Effector CD4-positive, alpha-beta T cell (primary cell): Measurements from ENCODE around the gene C19orf67.

Experiments
- DNase-seq: peaks from one replicate; pipeline ENCODE4 v3.0.0-alpha.2; 2020

Gene C19orf67

DNA sequence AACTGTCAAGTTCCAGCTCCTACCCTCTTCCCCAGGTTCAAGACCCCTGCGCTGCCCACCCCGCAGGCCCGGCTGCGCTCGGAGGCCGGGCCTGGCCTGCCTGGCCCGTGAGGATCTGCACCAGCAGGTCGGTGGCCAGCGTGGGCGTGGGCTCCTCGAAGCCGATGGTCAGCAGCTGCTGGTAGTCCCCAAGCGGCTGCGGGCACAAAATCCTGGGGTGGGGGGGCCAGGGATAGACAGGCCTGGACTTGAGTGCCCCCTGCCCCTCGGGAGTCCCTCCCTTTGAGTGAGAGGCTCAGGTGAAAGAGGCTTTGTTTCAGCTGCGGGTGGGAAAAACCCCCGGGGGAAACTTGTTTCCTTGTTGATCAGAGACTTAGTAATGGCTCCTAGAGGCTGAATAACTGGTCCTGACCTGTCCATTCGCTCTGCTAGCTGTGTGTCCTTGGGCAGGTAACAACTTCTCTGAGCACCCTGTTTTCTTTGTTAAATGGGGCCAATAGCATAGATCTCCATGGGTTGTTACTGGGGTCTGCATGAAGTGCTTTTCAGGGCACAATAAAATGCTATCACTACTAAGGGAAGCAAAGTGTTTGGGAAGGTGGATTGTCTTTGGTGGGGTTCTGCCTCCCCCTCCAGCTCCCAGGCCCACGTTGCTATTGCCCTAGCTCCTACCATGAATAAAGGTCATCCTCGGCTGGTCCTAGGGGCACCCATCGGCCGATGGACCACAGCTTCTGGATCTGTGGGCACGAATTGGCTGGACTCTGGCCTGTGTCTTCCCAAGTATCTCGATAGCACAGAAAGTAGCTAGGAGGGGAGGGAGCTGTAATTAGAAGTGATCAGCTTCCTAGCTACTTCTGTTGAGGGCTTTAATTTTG lies 3.5 kb downstream of the C19orf67 start:
- no peak for DNase-seq

DNA sequence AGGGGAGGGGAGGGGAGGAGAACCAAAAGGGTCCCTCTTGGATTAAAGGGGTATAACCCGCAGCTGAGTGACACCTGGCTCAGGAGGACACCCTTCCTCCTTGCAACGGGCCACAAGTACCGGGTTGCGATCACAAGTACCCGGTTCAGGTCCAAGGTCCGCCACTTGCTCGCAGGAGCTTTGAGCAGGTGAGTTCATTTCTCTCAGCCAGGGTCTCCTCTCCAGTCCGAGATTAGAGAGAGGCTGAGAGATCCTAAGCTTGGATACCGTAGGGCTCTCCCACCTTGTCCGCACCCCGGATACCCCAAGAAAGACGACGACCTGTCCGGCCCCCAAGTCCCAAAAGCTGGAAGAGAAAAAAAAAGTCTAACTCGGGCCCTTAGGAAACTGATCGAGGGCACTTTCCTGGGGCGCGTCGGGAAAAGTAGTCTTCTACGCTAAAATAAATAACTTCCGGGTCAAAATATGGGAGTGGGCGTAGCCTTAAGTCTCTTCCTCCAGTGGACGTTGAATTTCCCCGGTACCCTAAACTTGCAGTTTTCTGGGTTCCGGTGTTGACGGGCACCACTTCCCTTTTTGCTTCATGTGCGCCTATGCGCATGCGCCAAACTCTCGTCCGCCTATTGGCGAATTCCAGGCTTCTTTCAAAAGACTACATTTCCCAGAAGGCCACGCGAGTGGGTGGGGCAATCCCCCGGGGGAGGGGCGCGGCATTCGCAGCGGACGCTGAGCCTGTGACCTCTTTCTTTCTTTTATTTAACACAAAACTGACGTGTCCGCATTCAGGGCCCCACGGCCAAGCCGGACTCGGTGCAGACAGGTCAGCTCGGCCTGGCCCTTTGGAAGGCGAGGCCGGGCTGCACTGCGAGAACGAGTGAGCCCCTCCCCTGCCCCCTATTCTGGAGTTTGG lies 4.4 kb downstream of the C19orf67 start:
- peak; percentile 100 for DNase-seq

DNA sequence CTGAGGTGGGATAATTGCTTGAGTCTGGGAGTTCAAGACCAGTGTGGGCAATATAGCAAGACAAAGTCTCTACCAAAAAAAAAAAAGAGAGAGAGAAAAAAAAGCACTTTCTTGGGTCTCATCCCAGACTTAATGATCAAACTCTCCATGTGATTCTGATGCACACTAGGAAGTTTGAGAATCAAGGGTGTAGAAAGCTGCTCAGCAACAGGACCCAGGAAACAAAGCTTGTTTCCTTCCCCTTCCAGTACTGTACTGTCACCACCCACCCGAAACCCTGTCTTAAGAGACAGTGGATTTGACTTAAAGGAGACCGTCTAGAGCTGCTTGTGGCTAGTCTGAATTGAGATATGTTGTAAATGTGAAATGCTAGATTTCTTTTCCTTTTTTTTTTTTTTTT lies 7.2 kb downstream of the C19orf67 start:
- no peak for DNase-seq

DNA sequence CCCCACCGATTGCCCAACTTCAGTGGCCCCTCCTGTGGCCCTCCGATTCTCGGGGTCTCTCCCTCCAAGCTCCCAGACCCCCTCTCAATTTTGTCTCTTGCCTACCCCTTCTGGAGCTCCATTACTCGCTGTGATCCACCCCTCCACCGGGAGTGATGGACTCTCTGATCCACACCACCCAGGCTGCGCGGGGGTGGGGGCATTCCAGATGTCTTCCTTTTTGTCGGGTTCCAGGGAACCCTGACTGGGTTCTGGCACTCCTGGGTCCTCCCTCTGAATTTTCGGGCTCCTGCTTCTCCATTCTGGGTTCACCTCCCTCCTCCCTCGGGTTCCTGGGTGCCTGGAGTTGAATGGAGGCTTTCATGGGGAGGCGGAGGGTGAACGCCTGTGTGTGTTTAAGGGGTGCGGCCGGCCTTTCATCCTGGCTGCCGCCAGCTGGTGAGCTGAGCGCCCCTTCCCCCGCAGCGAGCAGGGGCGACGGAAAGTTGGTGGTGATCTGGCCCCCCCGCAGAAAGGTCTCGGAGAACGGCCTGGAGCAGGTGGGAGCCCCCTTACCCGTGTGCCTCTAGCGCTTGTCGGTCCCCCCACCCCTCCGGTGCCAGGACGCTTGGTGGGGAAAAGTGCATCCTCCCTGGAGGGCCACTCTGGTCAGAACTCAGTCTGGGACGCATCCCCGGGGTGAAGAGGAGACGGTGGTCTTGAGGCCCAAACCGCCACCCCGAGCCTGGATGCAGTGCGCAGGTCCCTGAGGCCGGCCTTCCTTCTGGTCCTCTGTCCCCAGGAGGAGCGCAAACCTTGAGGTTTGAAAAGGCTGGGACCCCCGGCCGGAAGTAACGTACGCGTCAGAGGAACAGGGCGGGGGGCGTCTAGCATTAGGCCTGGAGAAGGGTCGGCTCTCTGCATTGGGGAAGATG lies 11.4 kb downstream of the C19orf67 start:
- no peak for DNase-seq

DNA sequence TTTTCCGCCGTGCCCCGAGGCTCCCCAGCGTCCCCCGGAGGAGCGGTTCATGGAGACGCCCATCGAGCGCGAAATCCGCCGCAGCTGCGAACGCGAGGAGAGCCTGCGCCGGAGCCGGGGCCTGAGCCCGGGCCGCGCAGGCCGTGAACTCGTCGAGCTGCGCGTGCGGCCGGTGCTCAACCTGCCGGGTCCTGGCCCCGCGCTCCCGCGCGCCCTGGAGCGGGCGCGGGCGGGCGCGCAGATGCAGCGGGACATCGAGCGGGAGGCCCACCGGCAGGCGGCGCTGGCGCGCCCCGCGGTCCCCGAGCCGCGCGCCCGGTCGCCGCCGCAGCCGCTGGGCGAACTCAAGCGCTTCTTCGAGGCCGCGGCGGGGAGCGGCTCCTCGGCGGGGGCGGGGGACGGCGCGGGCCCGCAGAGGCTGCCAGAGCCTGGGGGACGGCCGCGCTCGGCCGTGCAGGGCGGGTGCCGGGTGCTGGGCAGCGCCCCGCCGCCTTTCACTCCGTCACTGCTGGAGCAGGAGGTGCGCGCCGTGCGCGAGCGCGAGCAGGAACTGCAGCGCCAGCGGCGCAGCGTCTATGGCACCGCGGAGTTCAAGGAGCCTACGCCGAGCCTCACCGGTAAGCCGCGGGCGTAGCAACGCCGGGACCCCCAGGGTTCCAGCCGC lies 12.2 kb downstream of the C19orf67 start:
- peak; percentile 64 for DNase-seq

DNA sequence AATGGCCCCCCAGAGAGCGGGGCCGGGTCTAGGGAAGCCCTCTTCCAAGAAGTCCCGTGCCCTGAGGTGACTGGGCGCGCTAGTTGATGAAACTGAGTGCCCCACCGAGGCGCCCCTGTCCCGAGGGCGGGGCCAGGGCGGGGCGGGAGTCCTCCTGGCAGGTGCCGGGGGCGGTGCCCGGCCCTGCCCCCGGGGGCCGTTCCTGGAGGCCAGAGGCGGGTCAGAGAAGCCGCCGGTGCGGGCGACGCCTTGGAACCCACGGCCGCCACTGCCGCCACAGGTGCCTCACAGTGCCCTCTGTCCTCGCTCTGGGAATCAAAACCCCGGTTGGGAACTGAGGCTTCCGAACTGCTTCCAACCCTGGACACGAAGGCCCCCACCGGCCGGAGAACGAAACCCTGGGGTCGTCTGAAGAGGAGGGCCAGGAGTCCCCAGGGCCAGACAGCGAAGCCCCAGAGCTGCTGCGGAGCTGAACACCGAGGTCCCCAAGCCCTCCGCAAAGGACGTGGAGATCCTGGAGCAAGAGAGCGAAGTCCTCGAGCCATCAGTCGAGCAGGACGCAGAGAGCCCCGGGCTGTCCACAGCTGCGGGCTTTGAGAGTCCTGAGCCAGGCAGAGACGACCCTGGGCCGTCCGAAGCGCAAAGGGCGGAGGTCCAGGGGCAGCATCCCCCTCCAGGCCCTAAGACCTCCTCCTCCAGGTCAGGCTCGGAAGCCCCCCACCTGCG lies 12.9 kb downstream of the C19orf67 start, which contains the start of gene MISP3:
Gene MISP3 (plus strand): TSS at position 252 of the 726 bp plus-strand sequence. CDS start 524 bp downstream, outside the sequence.
- no peak for DNase-seq

GRCh38 chr19:14070268-14071050 lies 15.1 kb downstream of the C19orf67 start:
- DNase-seq, result no peak

DNA sequence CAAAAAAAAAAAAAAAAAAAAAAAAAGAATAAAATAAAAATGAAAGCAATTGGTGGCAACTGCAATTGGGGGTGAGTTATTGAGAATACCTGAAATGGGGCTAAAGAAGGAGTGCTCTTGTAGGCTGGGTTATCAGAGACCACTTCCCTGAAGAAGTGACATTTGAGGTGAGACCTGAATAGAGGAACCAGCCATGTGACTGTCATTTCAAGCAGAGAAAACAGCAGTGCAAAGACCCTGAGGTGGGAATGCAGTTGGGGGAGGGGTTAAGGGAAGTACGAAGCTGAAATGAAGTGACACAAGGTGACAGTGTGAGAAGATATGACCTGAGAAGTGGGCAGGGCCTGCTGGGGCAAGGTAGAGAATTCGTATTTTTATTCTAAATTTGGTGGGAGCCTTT lies 19.4 kb downstream of the C19orf67 start:
- no peak for DNase-seq

GRCh38 chr19:14063105-14063504 lies 22.5 kb downstream of the C19orf67 start:
- DNase-seq, result no peak

- no peak for DNase-seq
Measured at GRCh38 chr19:14062558-14062855, 23.1 kb downstream of the C19orf67 start.

- DNase-seq, result no peak
Measured at GRCh38 chr19:14061751-14062557, 23.6 kb downstream of the C19orf67 start, which contains the start of gene PALM3. PALM3 (minus strand) TSS chr19:14062076; CDS start chr19:14061980, 96 bp downstream.

GRCh38 chr19:14061081-14061749 lies 24.4 kb downstream of the C19orf67 start:
- DNase-seq, result no peak

DNA sequence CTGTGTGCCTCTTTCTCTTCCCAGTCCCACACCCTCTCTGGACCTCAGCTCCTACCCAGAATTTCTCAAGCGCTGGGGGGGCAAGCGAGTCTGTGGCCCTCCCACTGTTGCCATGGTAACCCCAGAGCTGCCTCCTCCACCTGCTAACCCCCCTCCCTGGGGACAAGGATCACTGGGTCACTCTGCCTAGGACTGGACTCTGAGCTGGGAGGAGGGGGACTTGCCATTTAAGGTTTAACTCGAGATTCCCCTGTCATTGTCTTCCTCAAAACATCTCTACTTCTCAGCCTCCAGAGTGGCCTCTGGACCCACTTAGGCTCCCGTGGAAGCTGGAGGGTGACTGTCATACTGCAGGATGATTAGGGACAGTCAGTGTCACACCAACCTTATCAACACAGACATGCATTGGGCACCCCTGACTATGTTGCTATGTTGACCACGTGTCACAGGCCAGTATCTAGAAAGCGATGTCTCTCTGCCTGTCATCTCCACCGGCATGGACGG lies 25.9 kb downstream of the C19orf67 start:
- DNase-seq, result no peak

- peak; percentile 43 for DNase-seq
Measured at GRCh38 chr19:14059093-14059480, 26.5 kb downstream of the C19orf67 start.

- no peak for DNase-seq
Measured at GRCh38 chr19:14058182-14059092, 27.1 kb downstream of the C19orf67 start.

DNA sequence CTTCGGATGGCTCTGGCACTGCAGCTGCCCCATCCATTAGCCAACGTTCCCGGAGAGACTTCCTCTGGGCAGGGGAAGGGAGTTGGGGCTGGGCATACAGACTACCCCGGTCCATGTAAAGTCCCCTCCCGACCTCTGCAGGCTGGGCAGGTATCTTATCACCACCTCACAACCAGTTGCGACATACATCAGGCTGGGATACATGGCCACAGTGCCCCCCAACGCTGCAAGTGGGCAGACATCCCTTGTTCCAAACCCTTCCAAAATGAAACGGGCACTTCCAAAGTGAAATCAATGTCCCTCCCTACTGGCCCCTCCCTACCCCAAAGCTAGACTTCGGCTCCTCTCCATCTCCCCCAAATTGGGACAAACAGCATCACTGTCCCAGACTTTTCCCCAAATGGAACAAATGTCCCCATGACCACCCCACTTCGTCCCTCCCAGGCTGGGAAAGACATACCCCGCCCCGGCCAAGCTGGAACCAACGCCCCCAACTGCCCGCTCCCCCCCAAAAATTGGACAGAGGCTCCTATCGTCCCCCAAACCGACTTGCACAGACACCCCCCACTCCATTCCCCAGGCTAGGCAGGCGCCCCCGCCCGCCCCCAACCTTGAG lies 28.7 kb downstream of the C19orf67 start:
- no peak for DNase-seq

DNA sequence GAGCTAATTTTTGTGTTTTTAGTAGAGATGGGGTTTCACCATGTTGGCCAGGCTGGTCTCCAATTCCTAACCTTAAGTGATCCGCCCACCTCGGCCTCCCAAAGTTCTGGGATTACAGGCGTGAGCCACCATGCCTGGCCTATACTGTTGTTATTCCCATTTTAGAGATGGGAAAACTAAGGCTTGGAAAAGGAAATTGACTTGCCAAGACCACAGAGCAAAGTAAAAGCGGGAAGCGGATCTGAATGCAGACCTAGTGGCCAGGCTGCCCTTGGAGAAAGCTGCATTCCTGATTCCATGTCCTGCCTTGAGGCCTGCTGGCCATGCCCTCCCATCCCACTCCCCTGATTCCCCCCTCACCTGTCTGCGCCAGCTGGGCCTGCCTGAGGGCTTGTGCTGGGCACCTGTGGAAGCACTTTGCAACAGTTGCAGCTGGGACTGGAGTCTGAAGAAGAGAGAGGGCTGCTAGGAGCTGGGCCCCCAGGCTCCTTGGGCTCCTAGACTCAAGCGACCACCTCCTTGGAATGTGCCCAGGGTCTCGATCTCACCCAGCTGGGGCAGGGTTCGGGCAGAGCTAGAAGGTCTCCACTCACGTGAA lies 29.4 kb downstream of the C19orf67 start:
- DNase-seq, result no peak
